ENCODE results near the gene MSI1.
A peak's percentile ranks its signal among the peaks of the same experiment; 100 is the strongest.

MSI1 gene

GRCh38 chr12:120376934-120377572 is 8.1 kb upstream of the MSI1 start:
- peak; percentile 77 for DNase-seq

DNA sequence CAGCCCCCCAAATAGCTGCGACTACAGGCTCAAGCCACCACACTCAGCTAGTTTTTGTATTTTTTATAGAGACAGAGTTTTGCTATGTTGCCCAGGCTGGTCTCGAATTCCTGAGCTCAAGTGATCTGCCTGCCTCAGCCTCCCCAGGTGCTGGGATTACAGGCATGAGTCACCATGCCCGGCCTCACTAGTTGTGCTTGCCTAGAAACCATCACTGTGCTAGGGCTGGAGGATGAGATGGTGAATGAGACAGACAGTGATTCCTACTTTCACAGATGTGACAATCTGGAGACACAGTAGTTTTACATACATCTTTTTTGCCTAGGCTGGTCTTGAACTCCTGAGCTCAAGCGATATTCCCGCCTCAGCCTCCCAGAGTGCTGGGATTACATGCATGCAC is 7.5 kb upstream of the MSI1 start:
- peak; percentile 55 for DNase-seq

GRCh38 chr12:120376009-120376408 is 7.0 kb upstream of the MSI1 start:
- DNase-seq: no peak

GRCh38 chr12:120373683-120374082 is 4.7 kb upstream of the MSI1 start:
- DNase-seq: no peak

DNA sequence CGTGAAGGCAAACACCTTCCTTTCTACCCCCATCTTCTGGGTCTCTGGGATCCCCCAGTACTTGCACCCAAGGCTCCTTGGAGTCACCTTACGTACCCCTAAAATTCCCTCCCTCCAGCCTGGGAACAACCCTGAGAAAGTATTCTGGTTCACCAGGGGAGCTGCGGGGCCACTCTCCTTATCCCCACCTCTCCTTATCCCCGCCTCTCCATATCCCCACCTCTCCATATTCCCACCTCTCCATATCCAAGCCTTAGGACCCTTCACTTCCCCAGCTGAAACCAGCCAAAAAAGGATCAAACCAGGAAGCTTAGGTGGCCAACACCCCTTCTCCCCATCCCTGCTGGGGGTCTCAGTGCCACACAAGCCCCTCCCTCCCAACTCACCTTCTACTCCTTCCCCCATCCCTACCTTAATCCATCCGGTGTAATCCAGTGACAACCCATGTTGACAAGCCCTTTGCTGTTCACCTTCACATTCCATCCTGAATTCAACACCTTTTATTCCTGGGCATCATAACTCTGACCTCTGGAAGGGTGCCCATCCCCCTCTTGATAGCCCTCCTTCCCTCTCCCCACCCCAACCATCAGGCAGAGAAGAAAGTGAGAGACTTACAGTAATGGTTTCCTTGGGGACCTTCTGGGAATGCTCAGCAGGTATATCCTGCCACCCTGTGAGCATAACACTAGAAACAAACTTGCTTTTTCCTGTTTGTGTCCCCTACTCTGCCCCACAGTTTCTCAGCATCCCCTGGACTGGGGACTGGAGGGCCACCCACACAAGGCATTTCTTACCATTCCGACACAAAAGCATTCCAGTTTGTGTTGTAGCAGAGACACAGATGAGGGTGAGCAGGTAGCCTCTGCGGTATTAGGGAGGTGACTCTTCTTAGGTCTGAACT is 1.6 kb upstream of the MSI1 start:
- DNase-seq: no peak

DNA sequence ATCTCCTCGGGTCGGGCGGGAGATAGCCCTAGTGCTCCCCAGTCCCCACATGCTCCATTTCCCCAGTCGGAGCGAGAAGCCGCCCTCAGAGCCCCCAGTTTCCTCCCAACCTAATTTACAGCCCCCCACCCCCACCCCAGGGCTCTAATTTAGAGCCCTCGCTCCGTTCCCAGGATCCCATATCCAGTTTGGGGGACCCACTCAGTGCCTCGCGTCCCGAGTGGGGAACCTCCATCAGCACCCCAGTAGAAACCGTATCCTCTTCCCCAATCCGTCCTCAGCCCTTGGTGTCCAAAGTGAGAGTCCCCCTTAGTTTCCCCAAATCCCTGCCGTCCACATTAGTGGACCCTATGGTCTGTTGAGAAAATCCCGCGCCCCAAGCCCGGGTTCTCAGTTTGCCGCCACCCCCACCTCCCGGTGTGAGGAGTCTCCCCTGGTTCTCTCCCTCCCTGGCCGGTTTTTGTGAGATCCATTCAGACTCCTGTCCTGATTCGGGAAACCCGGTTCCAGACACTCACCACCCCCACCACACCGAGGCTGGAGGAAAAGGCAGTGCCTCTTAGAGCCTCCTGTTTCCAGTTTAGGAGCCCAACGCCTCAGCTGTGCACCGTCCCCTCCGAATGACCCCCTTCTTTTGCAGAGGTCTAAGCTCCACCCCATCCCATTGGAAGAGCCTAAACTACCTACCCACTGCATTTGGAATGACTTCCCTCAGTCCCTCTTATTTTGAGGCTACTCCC is 809 bp upstream of the MSI1 start:
- DNase-seq: no peak

DNA sequence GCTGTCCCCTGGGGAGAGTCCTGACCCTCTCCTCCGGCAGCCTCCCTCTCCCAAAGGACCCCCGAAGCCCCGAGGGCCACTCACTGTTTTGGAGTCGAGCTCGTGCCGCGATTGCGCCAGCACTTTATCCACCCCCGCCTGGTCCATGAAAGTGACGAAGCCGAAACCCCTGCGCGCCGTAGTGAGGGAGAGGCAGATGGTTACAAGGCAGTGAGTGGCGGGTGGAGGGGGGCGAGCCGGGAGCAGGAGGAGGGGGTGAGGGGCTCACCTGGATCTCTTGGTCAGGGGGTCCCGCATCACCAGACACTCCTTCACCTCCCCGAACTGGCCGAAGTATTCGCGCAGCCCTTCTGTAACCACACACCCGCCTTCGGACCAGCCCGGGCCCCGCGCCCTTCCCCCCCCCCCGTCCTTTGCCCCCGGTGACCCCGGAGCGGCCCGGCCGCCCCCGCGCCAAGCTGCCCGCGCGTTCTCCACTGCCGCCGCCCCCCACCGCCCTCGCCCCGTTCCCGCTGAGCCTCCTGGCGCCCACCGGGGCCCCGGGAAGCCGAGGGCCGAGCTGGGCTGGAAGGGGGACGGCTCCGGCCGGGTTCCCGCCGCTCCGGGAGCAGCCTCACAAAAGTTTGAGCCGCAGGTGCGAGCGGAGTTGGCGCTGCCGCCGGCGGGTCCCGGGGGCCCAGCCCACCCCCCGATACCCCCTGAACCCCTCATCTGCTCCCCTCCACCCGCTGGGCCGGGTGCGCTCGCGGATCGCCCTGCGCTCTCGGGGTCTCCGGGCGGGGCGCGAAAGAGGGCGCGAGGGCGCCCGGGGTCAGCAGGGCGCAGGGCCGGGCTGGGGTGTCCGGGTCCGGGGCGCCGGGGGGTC is 808 bp downstream of the MSI1 start:
- DNase-seq: no peak

DNA sequence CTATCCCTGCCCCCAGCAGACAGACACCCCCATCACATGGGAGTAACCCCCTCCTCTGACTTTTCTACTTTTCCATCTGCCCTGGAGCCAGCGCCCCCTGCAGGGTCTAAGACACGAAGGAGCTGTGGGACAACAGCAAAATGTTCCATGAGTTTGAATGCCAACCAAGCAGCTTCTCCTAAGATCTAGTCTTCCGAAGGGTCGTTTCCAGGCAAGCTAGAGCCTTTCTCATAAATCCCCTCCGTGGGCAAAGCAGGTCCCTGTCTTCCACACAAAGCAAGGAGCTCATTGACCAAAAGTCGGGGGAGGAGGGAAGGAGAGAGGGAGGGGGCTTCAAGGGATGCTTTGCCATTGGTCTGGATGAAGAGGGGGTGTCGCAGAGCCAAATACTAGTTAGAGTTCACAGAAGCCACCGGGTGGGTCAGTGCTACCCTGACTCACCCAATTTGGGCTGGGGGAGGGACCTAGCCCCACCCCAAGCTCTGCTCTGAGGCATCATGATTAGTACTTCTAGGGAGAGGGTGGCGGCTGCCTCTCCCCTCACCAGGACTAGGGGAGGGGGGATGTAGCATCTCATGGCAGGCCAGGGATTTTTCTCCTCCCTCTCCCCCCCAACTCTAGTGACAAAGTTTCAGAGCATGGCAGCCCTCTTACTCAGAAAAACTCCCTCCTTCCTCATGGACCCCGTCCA is 1.6 kb downstream of the MSI1 start:
- no peak for DNase-seq

DNA sequence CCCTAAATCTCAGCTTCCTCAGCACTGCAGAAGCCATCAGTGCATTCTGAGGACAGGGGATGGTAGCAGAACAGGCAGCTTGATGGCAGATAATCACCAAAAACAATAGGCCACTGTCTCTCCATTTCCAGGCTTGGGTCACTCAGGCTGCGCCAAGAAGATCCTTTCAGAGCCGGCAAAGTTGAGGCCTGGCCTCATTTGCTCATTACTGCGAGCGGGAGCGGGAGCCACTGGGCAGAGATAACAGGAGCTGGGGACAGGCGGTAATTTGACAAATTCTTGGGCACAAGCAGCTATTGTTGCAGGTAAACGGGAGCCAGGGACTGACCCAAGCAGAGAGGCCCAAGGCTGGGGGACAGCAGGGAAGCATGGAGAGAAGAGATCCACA is 2.1 kb downstream of the MSI1 start:
- no peak for DNase-seq

- no peak for DNase-seq
Measured at GRCh38 chr12:120366341-120366705, 2.6 kb downstream of the MSI1 start.

GRCh38 chr12:120365675-120366340 is 3.2 kb downstream of the MSI1 start:
- DNase-seq: peak; percentile 71

- DNase-seq: no peak
Measured at GRCh38 chr12:120364487-120364886, 4.5 kb downstream of the MSI1 start.

DNA sequence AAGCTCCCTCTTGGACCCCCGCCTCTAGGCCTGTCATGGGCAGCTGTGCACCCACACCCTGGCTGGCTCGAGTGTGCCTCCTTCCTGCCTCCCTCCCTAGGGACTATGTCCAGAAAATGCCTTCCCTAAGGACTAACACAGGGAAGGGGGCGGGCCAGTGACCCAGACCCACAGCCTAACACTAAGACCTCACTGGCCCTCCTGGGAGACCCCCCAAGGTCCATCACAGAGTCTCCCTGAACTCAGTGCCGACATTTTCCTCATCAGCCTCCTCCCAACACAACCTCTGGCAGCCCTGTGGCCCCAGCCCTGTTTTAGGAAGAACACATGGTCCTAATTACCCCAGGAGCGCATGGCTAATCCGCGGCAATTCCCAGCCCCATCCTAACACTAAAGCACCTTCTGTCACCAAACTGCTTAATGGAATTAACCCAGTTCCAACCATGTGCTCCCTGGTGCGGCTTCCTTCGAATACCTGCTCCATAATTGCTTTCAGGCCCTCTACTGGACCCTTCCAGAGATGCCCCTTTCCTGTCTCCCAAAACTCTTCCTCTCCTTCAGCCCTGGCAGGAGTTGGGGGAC is 5.6 kb downstream of the MSI1 start:
- no peak for DNase-seq

DNA sequence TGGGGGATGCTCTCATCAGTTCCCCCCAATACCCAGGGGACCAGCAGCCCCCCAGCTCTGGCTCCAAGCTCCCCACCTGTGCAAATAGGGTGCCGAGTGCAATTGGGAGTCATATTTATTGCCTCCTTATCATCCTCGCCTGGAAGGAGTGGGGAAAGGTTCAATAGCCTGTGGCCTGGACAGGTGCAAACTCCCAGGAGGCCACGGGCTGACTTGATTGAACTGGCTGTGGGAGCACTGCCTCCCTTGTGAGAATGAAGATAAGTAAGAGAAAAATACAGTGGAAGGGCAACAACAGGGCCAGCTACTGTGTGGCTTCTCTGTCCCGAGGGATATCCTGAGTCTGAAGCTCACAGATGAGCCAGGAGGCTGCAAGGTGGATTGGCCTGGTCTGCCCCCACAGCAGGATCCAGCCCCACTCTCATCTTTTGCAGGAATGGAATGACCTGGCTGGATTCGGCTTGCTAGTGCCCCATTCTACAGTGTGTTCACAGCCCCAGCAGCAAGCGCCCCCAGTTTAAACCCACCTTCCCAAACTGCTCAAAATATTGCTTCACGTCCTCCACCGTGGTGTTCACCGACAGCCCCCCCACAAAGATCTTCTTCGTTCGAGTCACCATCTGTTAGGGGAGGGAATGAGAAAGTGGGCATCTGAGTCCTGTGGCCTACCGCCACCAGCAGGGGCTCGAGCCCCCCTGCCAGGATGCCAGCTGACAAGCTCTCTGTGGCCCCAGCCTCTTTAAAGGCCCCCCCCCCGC is 6.3 kb downstream of the MSI1 start:
- DNase-seq: no peak

- peak; percentile 59 for DNase-seq
Measured at GRCh38 chr12:120361506-120362208, 7.3 kb downstream of the MSI1 start.

GRCh38 chr12:120359128-120359527 is 9.8 kb downstream of the MSI1 start:
- no peak for DNase-seq

DNA sequence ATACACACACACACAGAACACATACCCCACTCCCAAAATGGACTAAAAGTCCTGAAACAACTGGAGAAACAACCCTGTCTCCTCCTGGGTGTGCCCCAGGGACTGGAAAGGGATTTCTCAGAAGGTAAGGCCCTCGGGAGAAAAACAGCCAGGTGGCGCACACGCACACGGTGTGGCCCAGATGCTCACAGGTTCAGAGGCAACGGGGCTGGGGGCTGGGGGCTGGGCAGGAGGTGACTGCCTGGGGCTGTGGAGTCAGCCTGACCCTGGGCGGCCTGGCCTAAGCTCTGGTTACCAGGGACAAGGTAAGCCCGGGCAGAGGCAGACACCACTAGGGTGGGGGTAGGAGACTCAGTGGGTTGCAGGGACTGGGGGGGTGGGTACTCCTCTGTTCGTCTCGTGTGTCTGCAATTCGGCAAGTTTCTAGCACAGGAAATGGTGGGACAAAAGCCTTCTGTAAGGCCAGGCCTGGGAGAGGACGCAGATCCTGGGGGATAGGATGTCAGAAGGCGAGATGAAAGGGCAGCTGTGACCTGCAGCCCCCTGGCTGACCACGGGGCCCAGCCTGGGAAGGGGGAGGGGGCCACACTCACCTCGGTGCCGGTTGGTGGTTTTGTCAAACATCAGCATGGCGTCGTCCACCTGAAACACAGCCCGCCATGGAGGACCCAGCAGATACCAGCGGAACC is 10.4 kb downstream of the MSI1 start:
- peak; percentile 53 for DNase-seq

- DNase-seq: no peak
Measured at GRCh38 chr12:120357104-120357503, 11.9 kb downstream of the MSI1 start.

DNA sequence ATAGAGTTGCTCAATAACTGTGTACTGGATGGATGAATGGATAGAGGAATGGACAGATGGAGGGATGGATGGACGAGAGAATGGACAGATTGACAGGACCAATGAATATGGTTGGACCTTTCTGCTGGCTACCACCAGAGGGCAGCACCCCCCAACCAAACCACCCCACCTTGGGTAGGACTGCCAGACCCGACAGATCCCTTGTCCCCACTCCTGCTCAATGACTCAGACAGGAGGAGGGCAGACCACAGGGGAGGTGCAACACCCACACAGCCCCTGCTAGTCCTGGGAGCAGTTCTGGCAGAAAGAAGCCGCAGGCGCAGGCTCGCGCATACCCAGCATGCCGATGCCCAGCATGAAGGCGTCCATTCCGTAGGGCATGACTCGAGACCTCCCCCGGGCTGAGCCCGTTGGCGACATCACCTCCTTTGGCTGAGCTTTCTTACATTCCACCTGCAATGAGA is 12.4 kb downstream of the MSI1 start:
- peak; percentile 71 for DNase-seq
